A673 (cell line): ENCODE data around the gene IL34. TPM values are rescaled to one million over a fixed set of nuclear protein-coding genes. Genes with fewer than 3 reads are reported as not detected.

Experiments used
- BruUV-seq: library from RNA; stranded (reverse); fragments of 400-500 nt; replicated peaks from 2 replicates; lab custom pipeline; 2021; lab: Mats Ljungman, UMichigan
- CTCF ChIA-PET: fragments of 300-600 bp; sonication (Branson Sonifier 250); formaldehyde crosslinking; loops from one replicate; lab custom pipeline; 2022; ENCODE audit warnings: antibody characterized with exemption; lab: Charles Lee
- POLR2A ChIA-PET: fragments of 300-600 bp; sonication (Branson Sonifier 250); formaldehyde crosslinking; loops from one replicate; lab custom pipeline; 2022; ENCODE audit warnings: antibody characterized with exemption; ENCODE audit not compliant: low non-redundant PET; lab: Charles Lee
- DNase-seq: peaks from one replicate; pipeline ENCODE4 v3.0.0-alpha.2; 2015; ENCODE audit warnings: low spot score
- H3K27ac ChIP-seq: fragments of 200-600 bp; sonication (generic); 2 replicates; pipeline ENCODE4 v1.5.1; 2016; ENCODE audit warnings: mixed run types, low read depth, mild to moderate bottlenecking, mixed read lengths, antibody characterized with exemption, low read length; ENCODE audit not compliant: poor library complexity, severe bottlenecking
- H3K27me3 ChIP-seq: fragments of 200-600 bp; sonication (generic); replicated peaks from 2 replicates; pipeline ENCODE4 v1.6.1; 2017; ENCODE audit warnings: mixed run types, low read depth, mild to moderate bottlenecking, mixed read lengths, antibody characterized with exemption, low read length; ENCODE audit not compliant: insufficient read depth, poor library complexity
- H3K36me3 ChIP-seq: fragments of 200-600 bp; sonication (generic); 2 replicates; pipeline ENCODE4 v1.6.1; 2016; ENCODE audit warnings: mixed run types, mild to moderate bottlenecking, mixed read lengths, antibody characterized with exemption, low read length; ENCODE audit not compliant: insufficient read depth, poor library complexity, severe bottlenecking
- H3K4me1 ChIP-seq: fragments of 200-600 bp; sonication (generic); 2 replicates; pipeline ENCODE4 v1.6.1; 2017; ENCODE audit warnings: mixed run types, mild to moderate bottlenecking, mixed read lengths, antibody characterized with exemption, low read length; ENCODE audit not compliant: insufficient read depth, poor library complexity, severe bottlenecking
- H3K4me3 ChIP-seq: fragments of 200-600 bp; sonication (generic); 2 replicates; pipeline ENCODE4 v1.5.1; 2016; ENCODE audit warnings: low read depth, mixed run types, mild to moderate bottlenecking, mixed read lengths, low read length; ENCODE audit not compliant: poor library complexity, severe bottlenecking
- H3K9me3 ChIP-seq: fragments of 200-600 bp; sonication (generic); 2 replicates; pipeline ENCODE4 v1.6.1; 2016; ENCODE audit warnings: mixed run types, low read depth, mild to moderate bottlenecking, mixed read lengths, antibody characterized with exemption, low read length; ENCODE audit not compliant: poor library complexity, severe bottlenecking
- CTCF ChIP-seq: fragments of 300-800, 200-600 bp; sonication (generic); conservative IDR thresholded peaks from 2 replicates; pipeline ENCODE4 v1.5.1; 2017; ENCODE audit warnings: low read depth, mild to moderate bottlenecking, antibody characterized with exemption, low read length, moderate library complexity, mixed read lengths
- EZH2 ChIP-seq: fragments of 200-600 bp; sonication (generic); IDR thresholded peaks from 2 replicates; pipeline ENCODE4 v1.6.1; 2017; ENCODE audit warnings: borderline replicate concordance, low read depth, mild to moderate bottlenecking, mixed read lengths, antibody characterized with exemption, low read length; ENCODE audit not compliant: poor library complexity, severe bottlenecking
- intact Hi-C: fragments of 100-400 bp; cut with micrococcal nuclease; formaldehyde crosslinking; loops from one replicate; pipeline ENCODE4 v1.10.0; 2022; ENCODE audit not compliant: unreplicated experiment
- total RNA-seq: library from RNA; stranded (reverse); gene quantifications from 2 replicates; pipeline ENCODE4 v1.2.3, GENCODE V29; 2021

IL34 gene
- total RNA-seq, 1 experiment from 2014 or later: not detected

- H3K27ac ChIP-seq: no peak overlapping the region
- H3K27me3 ChIP-seq: no peaks in the 10 kb centered on the region
- no peak for DNase-seq
- H3K36me3 ChIP-seq: peaks cover 44% of the 10 kb centered on the region
- TF ChIP-seq EZH2 (no peak), CTCF (no peak)
- CTCF ChIA-PET: no interaction called here
- intact Hi-C loops: no loop called here
- H3K9me3 ChIP-seq: no peaks in the 10 kb centered on the region
- H3K4me3 ChIP-seq: no peak overlapping the region
- POLR2A ChIA-PET: no interaction called here
- no TSS peak for BruUV-seq
- no peaks in the 10 kb centered on the region for H3K4me1 ChIP-seq
These were observed 17.4 kb downstream of the IL34 start for GRCh38 chr16:70663524-70664324.

DNA sequence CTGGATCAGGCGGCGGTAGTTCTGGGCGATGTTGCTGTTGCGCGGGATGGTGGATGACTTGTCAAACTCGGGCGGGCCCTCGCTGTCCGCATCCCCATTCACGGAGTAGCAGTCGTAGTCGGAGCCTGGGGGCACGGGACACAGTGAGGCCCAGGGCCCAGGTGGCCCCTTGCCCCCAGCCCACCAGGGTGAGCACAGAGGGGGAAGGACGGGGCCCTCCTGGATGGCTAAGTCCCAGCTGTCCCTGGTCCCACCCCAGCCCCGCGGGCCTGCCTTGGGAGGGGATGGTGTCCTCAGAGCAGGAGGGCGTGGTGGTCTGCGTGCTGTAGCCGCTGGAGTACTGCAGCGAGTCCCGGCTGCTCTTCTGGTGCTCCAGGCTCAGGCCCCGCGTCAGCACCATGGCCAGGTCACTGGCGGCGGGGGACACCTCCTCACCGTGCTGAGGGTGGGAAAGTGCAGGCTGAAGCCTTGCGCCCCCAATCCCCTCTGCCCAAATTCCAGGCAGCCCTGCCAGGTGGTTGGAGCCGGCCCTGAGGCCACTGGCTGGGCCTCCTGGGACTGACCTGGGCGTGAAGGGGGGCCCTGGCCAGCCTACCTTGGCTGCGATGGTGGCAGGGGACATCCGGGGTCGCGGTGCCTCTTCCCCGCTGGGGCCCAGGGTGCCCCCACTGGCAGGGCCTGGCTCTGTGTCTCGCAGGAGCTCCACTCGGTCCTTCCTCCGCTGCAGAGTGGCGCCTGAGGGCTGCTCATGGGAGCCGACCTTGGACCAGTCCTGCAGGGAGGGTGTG is 18.2 kb downstream of the IL34 start:
- POLR2A ChIA-PET: no interaction called here
- no peaks in the 10 kb centered on the region for H3K4me1 ChIP-seq
- no peak for TF ChIP-seq CTCF
- TF ChIP-seq EZH2: no peak
- H3K9me3 ChIP-seq: no peaks in the 10 kb centered on the region
- no peaks in the 10 kb centered on the region for H3K27me3 ChIP-seq
- intact Hi-C loops: no loop called here
- H3K27ac ChIP-seq: no peak overlapping the region
- BruUV-seq: no TSS peak
- no peak overlapping the region for H3K4me3 ChIP-seq
- DNase-seq: no peak
- peaks cover 49% of the 10 kb centered on the region for H3K36me3 ChIP-seq
- CTCF ChIA-PET: no interaction called here

- Histone ChIP-seq H3K4me3 (no peak overlapping the region), H3K27me3 (no peaks in the 10 kb centered on the region), H3K9me3 (no peaks in the 10 kb centered on the region), H3K4me1 (no peaks in the 10 kb centered on the region), H3K36me3 (peaks cover 52% of the 10 kb centered on the region), H3K27ac (no peak overlapping the region)
- POLR2A ChIA-PET: no interaction called here
- intact Hi-C loops: no loop called here
- TF ChIP-seq CTCF: no peak
- no peak for TF ChIP-seq EZH2
- CTCF ChIA-PET: no interaction called here
- BruUV-seq: no TSS peak
- no peak for DNase-seq
These were observed 18.8 kb downstream of the IL34 start for GRCh38 chr16:70665113-70665694.
